ENCODE measurements around the gene MIPOL1.

DNA sequence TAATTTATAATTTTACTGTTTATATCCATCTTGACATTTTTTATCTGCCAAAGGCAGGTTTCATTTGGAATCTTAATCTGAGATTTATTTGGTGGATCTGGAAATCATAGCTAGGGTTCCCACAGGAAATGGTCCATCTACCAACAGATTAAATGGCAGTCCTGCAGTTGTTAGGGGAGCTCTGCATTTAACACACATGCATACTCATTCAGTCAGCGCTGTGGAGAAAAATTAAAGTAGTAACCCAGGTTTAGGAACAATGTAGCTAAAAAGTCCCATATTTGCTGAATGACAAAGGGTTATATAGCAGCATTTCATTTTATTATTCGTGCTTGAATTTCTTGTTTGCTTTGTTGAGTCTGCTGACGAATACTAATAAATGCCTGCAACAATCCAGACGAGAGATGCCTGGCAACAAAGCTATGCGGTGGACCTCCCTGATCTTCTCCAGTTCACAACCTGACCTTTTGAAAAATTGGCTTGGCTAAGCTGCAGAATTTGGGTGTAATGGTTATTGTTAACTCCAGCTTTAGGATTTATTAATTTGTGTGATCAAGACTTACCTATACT is 59.8 kb downstream of the MIPOL1 start:
- TF ChIP-seq EZH2 (IDR thresholded peaks at IDR 0.05) (no peak), POLR2AphosphoS5 (IDR thresholded peaks at IDR 0.05; ENCODE audit: low read depth, low read length) (no peak), YY1 (IDR thresholded peaks at IDR 0.05; ENCODE audit: extremely low read depth, insufficient replicate concordance, low read depth, low read length) (no peak), CEBPB (IDR thresholded peaks at IDR 0.05; ENCODE audit: low read depth) (no peak), SP1 (IDR thresholded peaks at IDR 0.05; ENCODE audit: low read depth) (no peak), ELF1 (IDR thresholded peaks at IDR 0.05; ENCODE audit: borderline replicate concordance, low read depth) (no peak), EZH2phosphoT487 (IDR thresholded peaks at IDR 0.05; ENCODE audit: borderline replicate concordance) (no peak)
- TF ChIP-seq, protein P1, sequence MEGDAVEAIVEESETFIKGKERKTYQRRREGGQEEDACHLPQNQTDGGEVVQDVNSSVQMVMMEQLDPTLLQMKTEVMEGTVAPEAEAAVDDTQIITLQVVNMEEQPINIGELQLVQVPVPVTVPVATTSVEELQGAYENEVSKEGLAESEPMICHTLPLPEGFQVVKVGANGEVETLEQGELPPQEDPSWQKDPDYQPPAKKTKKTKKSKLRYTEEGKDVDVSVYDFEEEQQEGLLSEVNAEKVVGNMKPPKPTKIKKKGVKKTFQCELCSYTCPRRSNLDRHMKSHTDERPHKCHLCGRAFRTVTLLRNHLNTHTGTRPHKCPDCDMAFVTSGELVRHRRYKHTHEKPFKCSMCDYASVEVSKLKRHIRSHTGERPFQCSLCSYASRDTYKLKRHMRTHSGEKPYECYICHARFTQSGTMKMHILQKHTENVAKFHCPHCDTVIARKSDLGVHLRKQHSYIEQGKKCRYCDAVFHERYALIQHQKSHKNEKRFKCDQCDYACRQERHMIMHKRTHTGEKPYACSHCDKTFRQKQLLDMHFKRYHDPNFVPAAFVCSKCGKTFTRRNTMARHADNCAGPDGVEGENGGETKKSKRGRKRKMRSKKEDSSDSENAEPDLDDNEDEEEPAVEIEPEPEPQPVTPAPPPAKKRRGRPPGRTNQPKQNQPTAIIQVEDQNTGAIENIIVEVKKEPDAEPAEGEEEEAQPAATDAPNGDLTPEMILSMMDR (IDR thresholded peaks at IDR 0.05 in 2 of 3, conservative IDR thresholded peaks at IDR 0.05 in 1 of 3; ENCODE audit: borderline replicate concordance in 1 of 3, insufficient read depth in 1 of 3, low read depth in 2 of 3, low read length in 2 of 3) = no peak
- TF ChIP-seq, protein P2, sequence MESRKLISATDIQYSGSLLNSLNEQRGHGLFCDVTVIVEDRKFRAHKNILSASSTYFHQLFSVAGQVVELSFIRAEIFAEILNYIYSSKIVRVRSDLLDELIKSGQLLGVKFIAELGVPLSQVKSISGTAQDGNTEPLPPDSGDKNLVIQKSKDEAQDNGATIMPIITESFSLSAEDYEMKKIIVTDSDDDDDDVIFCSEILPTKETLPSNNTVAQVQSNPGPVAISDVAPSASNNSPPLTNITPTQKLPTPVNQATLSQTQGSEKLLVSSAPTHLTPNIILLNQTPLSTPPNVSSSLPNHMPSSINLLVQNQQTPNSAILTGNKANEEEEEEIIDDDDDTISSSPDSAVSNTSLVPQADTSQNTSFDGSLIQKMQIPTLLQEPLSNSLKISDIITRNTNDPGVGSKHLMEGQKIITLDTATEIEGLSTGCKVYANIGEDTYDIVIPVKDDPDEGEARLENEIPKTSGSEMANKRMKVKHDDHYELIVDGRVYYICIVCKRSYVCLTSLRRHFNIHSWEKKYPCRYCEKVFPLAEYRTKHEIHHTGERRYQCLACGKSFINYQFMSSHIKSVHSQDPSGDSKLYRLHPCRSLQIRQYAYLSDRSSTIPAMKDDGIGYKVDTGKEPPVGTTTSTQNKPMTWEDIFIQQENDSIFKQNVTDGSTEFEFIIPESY (IDR thresholded peaks at IDR 0.05; ENCODE audit: extremely low read depth, insufficient replicate concordance, low read length) = no peak

Data from HCT116 (cell line).